Hepatocyte (in vitro differentiated cells): ENCODE data around the gene SPTAN1. TPM values are rescaled to one million over a fixed set of nuclear protein-coding genes. Genes with fewer than 3 reads are reported as not detected.
"Not testable (repeated sequence)": the region's sequence is repeated elsewhere in the genome, so short reads cannot be mapped to it uniquely, and the experiment has no call there.

Experiments
- DNase-seq: peaks from one replicate; pipeline ENCODE4 v3.0.0-alpha.2; 2016; ENCODE audit warnings: low spot score
- H2AFZ ChIP-seq: fragments of 200-600 bp; sonication (generic); 2 replicates; pipeline ENCODE4 v1.6.0; 2016; ENCODE audit warnings: antibody characterized with exemption, mild to moderate bottlenecking
- H3K27ac ChIP-seq: fragments of 200-600 bp; sonication (generic); 2 replicates; pipeline ENCODE4 v1.5.1; 2016; ENCODE audit warnings: mild to moderate bottlenecking
- H3K27me3 ChIP-seq: fragments of 200-600 bp; sonication (generic); 2 replicates; pipeline ENCODE4 v1.6.1; 2016
- H3K36me3 ChIP-seq: fragments of 200-600 bp; sonication (generic); replicated peaks from 2 replicates; pipeline ENCODE4 v1.5.1; 2016; ENCODE audit warnings: low read depth; ENCODE audit not compliant: insufficient read depth
- H3K4me1 ChIP-seq: fragments of 200-600 bp; sonication (generic); 2 replicates; pipeline ENCODE4 v1.5.1; 2016; ENCODE audit warnings: mild to moderate bottlenecking, moderate library complexity; ENCODE audit not compliant: insufficient read depth
- H3K4me2 ChIP-seq: fragments of 200-600 bp; sonication (generic); 2 replicates; pipeline ENCODE4 v1.6.0; 2016
- H3K4me3 ChIP-seq: fragments of 200-600 bp; sonication (generic); 2 replicates; pipeline ENCODE4 v1.5.1; 2016; ENCODE audit warnings: mild to moderate bottlenecking
- H3K79me2 ChIP-seq: fragments of 200-600 bp; sonication (generic); 2 replicates; pipeline ENCODE4 v1.6.0; 2017; ENCODE audit warnings: mild to moderate bottlenecking
- H3K9me2 ChIP-seq: fragments of 200-600 bp; sonication (generic); replicated peaks from 2 replicates; pipeline ENCODE4 v1.6.0; 2017; ENCODE audit warnings: mild to moderate bottlenecking; ENCODE audit not compliant: insufficient read depth
- H3K9me3 ChIP-seq: fragments of 200-600 bp; sonication (generic); 2 replicates; pipeline ENCODE4 v1.5.1; 2016; ENCODE audit warnings: low read depth, mild to moderate bottlenecking
- H4K20me1 ChIP-seq: fragments of 200-600 bp; sonication (generic); 2 replicates; pipeline ENCODE4 v1.6.0; 2016; ENCODE audit warnings: mild to moderate bottlenecking; ENCODE audit not compliant: insufficient read depth, poor library complexity, severe bottlenecking
- CTCF ChIP-seq: fragments of 200-600 bp; sonication (generic); IDR thresholded peaks from 2 replicates; pipeline ENCODE4 v1.5.1; 2016; ENCODE audit warnings: antibody characterized with exemption, mild to moderate bottlenecking; ENCODE audit not compliant: poor library complexity
- EZH2 ChIP-seq: fragments of 200-600 bp; sonication (generic); IDR thresholded peaks from 2 replicates; pipeline ENCODE4 v1.6.1; 2016; ENCODE audit warnings: antibody characterized with exemption, mild to moderate bottlenecking, borderline replicate concordance
- EZH2phosphoT487 ChIP-seq: fragments of 200-600 bp; sonication (generic); IDR thresholded peaks from one replicate; pipeline ENCODE4 v1.6.1; 2018; ENCODE audit warnings: antibody characterized with exemption, mild to moderate bottlenecking, low read depth, moderate library complexity; ENCODE audit not compliant: unreplicated experiment, severe bottlenecking
- WGBS: methylation state at CpG from one replicate; pipeline ENCODE4 v1.1.6; 2016; ENCODE audit warnings: low lambda C conversion rate; ENCODE audit errors: missing lambda C conversion rate; 5-methylcytosine and 5-hydroxymethylcytosine counted together
- polyA plus RNA-seq: library from polyadenylated mRNA; unstranded; fragments of >200 nt; fragmentation: Nextera tagmentation; extraction: Ambion mirVana; gene quantifications from 2 replicates; pipeline ENCODE4 v1.2.1, GENCODE V29; 2016
- total RNA-seq: library from RNA; depleted of rRNA; stranded (reverse); fragments of >200 nt; gene quantifications from 2 replicates; pipeline ENCODE4 v1.2.3, GENCODE V29; 2014

Gene SPTAN1
- total and polyA plus RNA-seq, 2 experiments from 2014 or later, result 123 to 184 TPM

GRCh38 chr9:128505414-128505765 is 47.0 kb upstream of the SPTAN1 start:
- H3K4me2 ChIP-seq, result peak overlapping the region; percentile 91
- DNase-seq, result no peak
- peaks cover 14% of the 10 kb centered on the region for H4K20me1 ChIP-seq
- peaks cover 25% of the 10 kb centered on the region for H3K79me2 ChIP-seq
- no peaks in the 10 kb centered on the region for H3K9me3 ChIP-seq
- 30% methylated on average over 6 of the region's 6 CpGs for WGBS
- H3K27ac ChIP-seq, result peak overlapping the region; percentile 68
- TF ChIP-seq EZH2 (no peak), EZH2phosphoT487 (no peak)
- H3K36me3 ChIP-seq, result no peaks in the 10 kb centered on the region
- peaks cover 17% of the 10 kb centered on the region for H3K4me1 ChIP-seq
- H2AFZ ChIP-seq, result peak overlapping the region; percentile 82
- H3K9me2 ChIP-seq, result no peaks in the 10 kb centered on the region
- no peaks in the 10 kb centered on the region for H3K27me3 ChIP-seq
- peak overlapping the region; percentile 78 for H3K4me3 ChIP-seq

- 90% methylated on average over 12 of the region's 12 CpGs for WGBS
- peak overlapping the region; percentile 78 for H3K4me3 ChIP-seq
These were observed 46.5 kb upstream of the SPTAN1 start for GRCh38 chr9:128505906-128506305.

GRCh38 chr9:128512820-128513219 is 39.6 kb upstream of the SPTAN1 start:
- 98% methylated on average over 9 of the region's 9 CpGs for WGBS
- no peaks in the 10 kb centered on the region for H3K9me2 ChIP-seq
- no peak overlapping the region for H3K27ac ChIP-seq
- H3K4me2 ChIP-seq, result no peak overlapping the region
- H2AFZ ChIP-seq, result no peak overlapping the region
- no peak overlapping the region for H3K4me3 ChIP-seq
- H4K20me1 ChIP-seq, result no peaks in the 10 kb centered on the region
- TF ChIP-seq EZH2, result no peak
- no peak for TF ChIP-seq EZH2phosphoT487
- no peak for TF ChIP-seq CTCF
- H3K9me3 ChIP-seq, result no peaks in the 10 kb centered on the region
- no peaks in the 10 kb centered on the region for H3K36me3 ChIP-seq
- H3K27me3 ChIP-seq, result no peaks in the 10 kb centered on the region
- peaks cover 5% of the 10 kb centered on the region for H3K79me2 ChIP-seq
- DNase-seq, result no peak
- no peaks in the 10 kb centered on the region for H3K4me1 ChIP-seq

More at GRCh38 chr9:128505906-128506305, 46.5 kb upstream of the SPTAN1 start:
- DNase-seq, H3K9me2 ChIP-seq, H3K36me3 ChIP-seq, H2AFZ ChIP-seq, H3K9me3 ChIP-seq, H3K27me3 ChIP-seq: not testable (repeated sequence)
- Histone ChIP-seq H3K27ac (peak overlapping the region; percentile 68), H3K4me2 (peak overlapping the region; percentile 91), H4K20me1 (peaks cover 14% of the 10 kb centered on the region), H3K79me2 (peaks cover 28% of the 10 kb centered on the region), H3K4me1 (peaks cover 17% of the 10 kb centered on the region)

GRCh38 chr9:128521956-128522355 is 30.4 kb upstream of the SPTAN1 start:
- Histone ChIP-seq H3K79me2 (no peaks in the 10 kb centered on the region), H2AFZ (no peak overlapping the region), H3K27me3 (no peaks in the 10 kb centered on the region), H3K27ac (no peak overlapping the region), H3K9me3 (no peaks in the 10 kb centered on the region), H3K9me2 (no peaks in the 10 kb centered on the region), H3K4me3 (no peak overlapping the region), H3K4me2 (no peak overlapping the region), H3K4me1 (no peaks in the 10 kb centered on the region), H3K36me3 (no peaks in the 10 kb centered on the region), H4K20me1 (no peaks in the 10 kb centered on the region)
- TF ChIP-seq EZH2, result no peak
- no peak for TF ChIP-seq EZH2phosphoT487
- TF ChIP-seq CTCF, result no peak
- 92% methylated on average over 6 of the region's 6 CpGs for WGBS
- no peak for DNase-seq
